ENCODE measurements around the gene CHAD. TPM values are rescaled to one million over a fixed set of nuclear protein-coding genes. Genes with fewer than 3 reads are reported as not detected.

Gene CHAD
- total RNA-seq, 2 experiments from 2014 or later, result not detected

DNA sequence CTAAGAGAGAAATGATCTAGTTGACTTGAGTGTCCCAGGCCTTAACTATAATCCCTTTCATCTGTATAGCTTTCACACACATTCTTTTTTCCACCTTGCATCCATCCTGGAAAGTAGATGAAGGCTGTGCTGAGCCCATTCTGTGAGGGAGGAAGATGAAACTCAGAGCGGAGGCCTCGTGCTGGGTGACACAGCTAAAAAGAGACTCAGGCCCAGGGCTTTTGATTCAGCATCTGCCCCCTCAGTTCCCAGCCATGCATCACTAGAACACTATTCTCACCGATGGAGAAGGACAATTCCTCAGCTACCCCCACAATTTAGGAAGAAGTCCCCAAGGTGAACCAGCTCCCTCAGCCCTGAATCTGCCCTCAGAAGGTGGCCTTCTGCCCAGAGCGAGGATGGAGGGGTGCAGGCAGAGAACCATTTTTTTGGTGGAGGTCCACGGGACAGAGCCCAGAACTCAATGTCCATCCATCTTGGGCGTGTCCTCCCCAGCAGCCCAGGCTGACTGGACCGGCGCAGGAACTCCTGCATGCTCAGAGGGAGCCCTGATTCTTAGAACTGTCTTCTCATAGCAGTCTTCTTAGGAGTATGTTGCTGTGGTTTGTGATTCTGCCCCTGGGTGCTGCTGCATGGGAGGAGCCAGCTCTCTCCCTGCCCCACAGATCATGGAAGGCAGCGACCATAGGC lies 33.8 kb upstream of the CHAD start:
- H3K9me2 ChIP-seq (ENCODE audit: insufficient read depth, low read length), result no peaks in the 10 kb centered on the region
- no peak overlapping the region for H3K4me3 ChIP-seq (ENCODE audit: low read depth, low read length, poor library complexity, severe bottlenecking)
- peaks cover 2% of the 10 kb centered on the region for H3K4me1 ChIP-seq (ENCODE audit: insufficient read depth, low read length, poor library complexity, severe bottlenecking)
- H3K27ac ChIP-seq (ENCODE audit: low read depth, low read length, poor library complexity, severe bottlenecking), result no peak overlapping the region
- no peaks in the 10 kb centered on the region for H3K36me3 ChIP-seq (ENCODE audit: insufficient read depth, low read length)
- POLR2A ChIA-PET, result no interaction called here
- H4K20me1 ChIP-seq (ENCODE audit: insufficient read depth, low read length), result no peaks in the 10 kb centered on the region
- peaks cover 4% of the 10 kb centered on the region; the same call in 1 of the 2 replicates for H3K9me3 ChIP-seq (ENCODE audit: low read length)
- no peak overlapping the region for H3K4me2 ChIP-seq (ENCODE audit: low read length)
- DNase-seq (ENCODE audit: low spot score), result no peak
- no TSS peak for BruUV-seq (replicated peaks)
- intact Hi-C loops (cut with micrococcal nuclease; ENCODE audit: unreplicated experiment), result no loop called here
- no peaks in the 10 kb centered on the region for H3K79me2 ChIP-seq (ENCODE audit: insufficient read depth, low read depth, low read length)
- no peak for TF ChIP-seq EZH2phosphoT487 (IDR thresholded peaks at IDR 0.05; ENCODE audit: borderline replicate concordance, low read depth, low read length)
- TF ChIP-seq, protein P1, sequence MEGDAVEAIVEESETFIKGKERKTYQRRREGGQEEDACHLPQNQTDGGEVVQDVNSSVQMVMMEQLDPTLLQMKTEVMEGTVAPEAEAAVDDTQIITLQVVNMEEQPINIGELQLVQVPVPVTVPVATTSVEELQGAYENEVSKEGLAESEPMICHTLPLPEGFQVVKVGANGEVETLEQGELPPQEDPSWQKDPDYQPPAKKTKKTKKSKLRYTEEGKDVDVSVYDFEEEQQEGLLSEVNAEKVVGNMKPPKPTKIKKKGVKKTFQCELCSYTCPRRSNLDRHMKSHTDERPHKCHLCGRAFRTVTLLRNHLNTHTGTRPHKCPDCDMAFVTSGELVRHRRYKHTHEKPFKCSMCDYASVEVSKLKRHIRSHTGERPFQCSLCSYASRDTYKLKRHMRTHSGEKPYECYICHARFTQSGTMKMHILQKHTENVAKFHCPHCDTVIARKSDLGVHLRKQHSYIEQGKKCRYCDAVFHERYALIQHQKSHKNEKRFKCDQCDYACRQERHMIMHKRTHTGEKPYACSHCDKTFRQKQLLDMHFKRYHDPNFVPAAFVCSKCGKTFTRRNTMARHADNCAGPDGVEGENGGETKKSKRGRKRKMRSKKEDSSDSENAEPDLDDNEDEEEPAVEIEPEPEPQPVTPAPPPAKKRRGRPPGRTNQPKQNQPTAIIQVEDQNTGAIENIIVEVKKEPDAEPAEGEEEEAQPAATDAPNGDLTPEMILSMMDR (conservative IDR thresholded peaks at IDR 0.05; ENCODE audit: low read length), result no peak
- H2AFZ ChIP-seq (ENCODE audit: low read length), result no peak overlapping the region
- CTCF ChIA-PET (ENCODE audit: unreplicated experiment), result no interaction called here

DNA sequence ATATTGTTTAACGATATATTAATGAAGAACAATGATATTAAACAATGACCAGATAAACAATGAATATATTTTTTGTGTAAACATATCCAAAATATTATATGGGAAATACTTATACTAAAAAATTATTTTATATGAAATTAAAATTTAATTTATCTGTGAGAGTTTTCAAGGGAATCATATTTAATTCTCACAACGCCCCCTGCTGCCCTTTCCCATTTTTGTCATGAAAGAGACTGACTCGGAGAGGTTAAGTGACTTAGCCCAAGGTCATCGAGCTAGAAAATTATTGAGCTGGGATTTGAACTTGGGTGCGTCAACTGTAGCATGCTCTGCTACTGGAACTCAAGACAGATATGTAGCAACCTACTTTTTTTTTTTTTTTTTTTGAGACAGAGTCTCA lies 32.4 kb upstream of the CHAD start:
- Histone ChIP-seq H3K4me2 (ENCODE audit: low read length) (no peak overlapping the region), H3K9me3 (ENCODE audit: low read length) (peaks cover 4% of the 10 kb centered on the region; the same call in 1 of the 2 replicates), H4K20me1 (ENCODE audit: insufficient read depth, low read length) (no peaks in the 10 kb centered on the region), H2AFZ (ENCODE audit: low read length) (no peak overlapping the region), H3K9me2 (ENCODE audit: insufficient read depth, low read length) (no peaks in the 10 kb centered on the region), H3K79me2 (ENCODE audit: insufficient read depth, low read depth, low read length) (no peaks in the 10 kb centered on the region), H3K4me1 (ENCODE audit: insufficient read depth, low read length, poor library complexity, severe bottlenecking) (no peaks in the 10 kb centered on the region), H3K4me3 (ENCODE audit: low read depth, low read length, poor library complexity, severe bottlenecking) (no peak overlapping the region), H3K27ac (ENCODE audit: low read depth, low read length, poor library complexity, severe bottlenecking) (no peak overlapping the region), H3K36me3 (ENCODE audit: insufficient read depth, low read length) (no peaks in the 10 kb centered on the region)
- BruUV-seq (replicated peaks), result no TSS peak
- CTCF ChIA-PET (ENCODE audit: unreplicated experiment), result no interaction called here
- TF ChIP-seq, protein P1 (conservative IDR thresholded peaks at IDR 0.05; ENCODE audit: low read length), result peak; percentile 75
- TF ChIP-seq EZH2phosphoT487 (IDR thresholded peaks at IDR 0.05; ENCODE audit: borderline replicate concordance, low read depth, low read length), result no peak
- intact Hi-C loops (cut with micrococcal nuclease; ENCODE audit: unreplicated experiment), result no loop called here
- DNase-seq (ENCODE audit: low spot score), result peak; percentile 37
- POLR2A ChIA-PET, result interaction anchor here (0.7 kb wide), 1 partner anchor 41 kb away, joined by 3 read pairs; no protein-coding TSS in a partner anchor

DNA sequence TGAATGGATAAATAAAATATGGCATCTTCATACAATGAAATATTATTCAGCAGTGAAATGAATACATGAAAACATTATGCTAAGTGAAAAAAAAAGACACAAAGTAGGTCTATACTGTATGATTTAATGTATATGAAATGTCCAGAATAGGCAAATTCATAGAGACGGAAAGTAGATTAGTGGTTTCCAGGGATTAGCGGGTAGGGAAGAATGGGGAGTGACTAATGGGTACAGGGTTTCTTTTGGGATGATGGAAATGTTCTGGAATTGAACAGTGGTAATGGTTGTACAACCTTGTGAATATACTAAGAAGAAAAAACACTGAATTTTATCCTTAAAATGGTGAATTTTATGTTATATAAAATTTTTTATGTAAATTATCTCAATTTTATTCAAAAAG lies 31.0 kb upstream of the CHAD start:
- Histone ChIP-seq H4K20me1 (ENCODE audit: insufficient read depth, low read length) (no peaks in the 10 kb centered on the region), H3K79me2 (ENCODE audit: insufficient read depth, low read depth, low read length) (no peaks in the 10 kb centered on the region), H2AFZ (ENCODE audit: low read length) (no peak overlapping the region), H3K4me1 (ENCODE audit: insufficient read depth, low read length, poor library complexity, severe bottlenecking) (no peaks in the 10 kb centered on the region), H3K27ac (ENCODE audit: low read depth, low read length, poor library complexity, severe bottlenecking) (no peak overlapping the region), H3K4me3 (ENCODE audit: low read depth, low read length, poor library complexity, severe bottlenecking) (no peak overlapping the region), H3K9me3 (ENCODE audit: low read length) (peaks cover 4% of the 10 kb centered on the region; the same call in 1 of the 2 replicates), H3K4me2 (ENCODE audit: low read length) (no peak overlapping the region), H3K9me2 (ENCODE audit: insufficient read depth, low read length) (no peaks in the 10 kb centered on the region), H3K36me3 (ENCODE audit: insufficient read depth, low read length) (no peaks in the 10 kb centered on the region)
- ChIA-PET CTCF (ENCODE audit: unreplicated experiment) (no interaction called here), POLR2A (no interaction called here)
- BruUV-seq (replicated peaks), result no TSS peak
- intact Hi-C loops (cut with micrococcal nuclease; ENCODE audit: unreplicated experiment), result no loop called here
- DNase-seq (ENCODE audit: low spot score), result no peak
- TF ChIP-seq EZH2phosphoT487 (IDR thresholded peaks at IDR 0.05; ENCODE audit: borderline replicate concordance, low read depth, low read length), result no peak
- TF ChIP-seq, protein P1 (conservative IDR thresholded peaks at IDR 0.05; ENCODE audit: low read length), result no peak
